Activated CD4-positive, alpha-beta memory T cell treated with anti-CD3 and anti-CD28 coated beads, Interleukin-2, amount 10 ng/mL, durations not matched to agents 7 days and 5 days (primary cell): ENCODE results near the gene SYP. TPM values are rescaled to one million over a fixed set of nuclear protein-coding genes. Genes with fewer than 3 reads are reported as not detected.

ENCODE experiments used
- CTCF ChIA-PET: fragments of 350-600 bp; sonication (Branson Sonifier 250); formaldehyde crosslinking; loops from one replicate; lab custom pipeline; 2021; ENCODE audit warnings: antibody characterized with exemption, inconsistent platforms; lab: Charles Lee
- POLR2A ChIA-PET: fragments of 350-600 bp; sonication (Branson Sonifier 250); formaldehyde crosslinking; loops from one replicate; lab custom pipeline; 2021; ENCODE audit warnings: antibody characterized with exemption; lab: Charles Lee
- DNase-seq: peaks from one replicate; pipeline ENCODE4 v3.0.0-alpha.2; 2020
- H3K27ac Mint-ChIP-seq: one replicate; pipeline ENCODE4 v1.8.0; 2021; ENCODE audit warnings: mild to moderate bottlenecking, mixed read lengths
- H3K27me3 Mint-ChIP-seq: one replicate; pipeline ENCODE4 v1.8.0; 2021; ENCODE audit warnings: mixed read lengths
- H3K36me3 Mint-ChIP-seq: one replicate; pipeline ENCODE4 v1.8.0; 2021; ENCODE audit warnings: low read depth, mixed read lengths
- H3K4me1 Mint-ChIP-seq: one replicate; pipeline ENCODE4 v1.8.0; 2021; ENCODE audit warnings: mixed read lengths
- H3K4me3 Mint-ChIP-seq: one replicate; pipeline ENCODE4 v1.8.0; 2021; ENCODE audit warnings: mild to moderate bottlenecking, mixed read lengths
- H3K9me3 Mint-ChIP-seq: one replicate; pipeline ENCODE4 v1.8.0; 2021; ENCODE audit warnings: mixed read lengths
- total RNA-seq, 2 experiments: library from RNA; stranded (reverse); gene quantifications; one replicate each; pipeline ENCODE4 v1.2.3, GENCODE V29; 2021

SYP gene
- total RNA-seq, 2 experiments from 2014 or later, result 1.1 to 1.2 TPM

DNA sequence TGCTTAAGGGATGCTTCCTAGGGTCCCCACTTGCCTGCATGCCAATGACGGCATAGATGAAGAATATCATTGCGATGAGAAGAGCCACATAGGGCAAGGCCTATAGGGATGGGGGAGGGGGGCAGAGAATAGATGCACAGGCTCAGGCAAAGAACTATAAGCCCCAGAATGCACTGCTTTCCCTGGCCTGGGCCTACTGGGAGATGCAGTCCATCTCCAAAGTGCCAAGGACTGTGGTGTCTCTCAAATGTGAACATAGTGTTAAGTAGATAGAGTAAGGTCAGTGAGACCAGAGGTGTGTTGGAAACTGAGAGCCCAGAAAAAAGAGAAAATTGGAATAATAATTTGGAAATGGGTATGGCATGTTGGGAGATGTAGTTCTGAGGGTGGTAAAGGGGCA lies 12.2 kb upstream of the SYP start:
- no peak for DNase-seq
- H3K4me3 Mint-ChIP-seq, result no peak overlapping the region
- H3K27ac Mint-ChIP-seq, result no peak overlapping the region
- no peaks in the 10 kb centered on the region for H3K36me3 Mint-ChIP-seq
- no peaks in the 10 kb centered on the region for H3K4me1 Mint-ChIP-seq
- no peaks in the 10 kb centered on the region for H3K9me3 Mint-ChIP-seq
- CTCF ChIA-PET, result no interaction called here
- POLR2A ChIA-PET, result no interaction called here
- peaks cover 2% of the 10 kb centered on the region for H3K27me3 Mint-ChIP-seq

DNA sequence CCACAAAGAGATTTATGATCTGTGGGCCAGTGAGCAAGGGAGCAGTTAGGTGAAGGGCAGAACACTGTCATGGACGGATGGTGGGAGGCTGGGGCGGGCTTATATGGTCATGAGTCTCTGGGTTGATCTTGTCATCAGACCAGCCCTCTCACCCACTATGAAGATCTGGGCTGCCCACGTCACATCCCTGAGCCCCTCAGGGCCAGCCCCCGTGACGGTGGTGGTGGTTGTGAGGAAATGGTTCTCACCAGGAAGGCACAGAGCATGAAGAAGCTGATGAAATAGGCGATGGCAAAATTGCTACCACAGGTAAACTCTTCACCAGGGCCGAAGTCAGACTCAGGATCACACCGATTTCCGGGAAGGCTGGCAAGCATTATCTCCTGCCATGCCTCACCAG lies 11.1 kb upstream of the SYP start:
- no peak for DNase-seq
- Mint-ChIP-seq H3K9me3 (no peaks in the 10 kb centered on the region), H3K4me3 (no peak overlapping the region), H3K4me1 (no peaks in the 10 kb centered on the region), H3K36me3 (no peaks in the 10 kb centered on the region), H3K27ac (no peak overlapping the region), H3K27me3 (peaks cover 2% of the 10 kb centered on the region)
- POLR2A ChIA-PET, result no interaction called here
- CTCF ChIA-PET, result no interaction called here

- no peak overlapping the region for H3K4me3 Mint-ChIP-seq
- H3K36me3 Mint-ChIP-seq, result no peaks in the 10 kb centered on the region
- ChIA-PET POLR2A (no interaction called here), CTCF (no interaction called here)
- no peaks in the 10 kb centered on the region for H3K9me3 Mint-ChIP-seq
- peaks cover 2% of the 10 kb centered on the region for H3K27me3 Mint-ChIP-seq
- H3K27ac Mint-ChIP-seq, result no peak overlapping the region
- H3K4me1 Mint-ChIP-seq, result no peaks in the 10 kb centered on the region
- no peak for DNase-seq
Observed at GRCh38 chrX:49210406-49210805, 10.4 kb upstream of the SYP start.

DNA sequence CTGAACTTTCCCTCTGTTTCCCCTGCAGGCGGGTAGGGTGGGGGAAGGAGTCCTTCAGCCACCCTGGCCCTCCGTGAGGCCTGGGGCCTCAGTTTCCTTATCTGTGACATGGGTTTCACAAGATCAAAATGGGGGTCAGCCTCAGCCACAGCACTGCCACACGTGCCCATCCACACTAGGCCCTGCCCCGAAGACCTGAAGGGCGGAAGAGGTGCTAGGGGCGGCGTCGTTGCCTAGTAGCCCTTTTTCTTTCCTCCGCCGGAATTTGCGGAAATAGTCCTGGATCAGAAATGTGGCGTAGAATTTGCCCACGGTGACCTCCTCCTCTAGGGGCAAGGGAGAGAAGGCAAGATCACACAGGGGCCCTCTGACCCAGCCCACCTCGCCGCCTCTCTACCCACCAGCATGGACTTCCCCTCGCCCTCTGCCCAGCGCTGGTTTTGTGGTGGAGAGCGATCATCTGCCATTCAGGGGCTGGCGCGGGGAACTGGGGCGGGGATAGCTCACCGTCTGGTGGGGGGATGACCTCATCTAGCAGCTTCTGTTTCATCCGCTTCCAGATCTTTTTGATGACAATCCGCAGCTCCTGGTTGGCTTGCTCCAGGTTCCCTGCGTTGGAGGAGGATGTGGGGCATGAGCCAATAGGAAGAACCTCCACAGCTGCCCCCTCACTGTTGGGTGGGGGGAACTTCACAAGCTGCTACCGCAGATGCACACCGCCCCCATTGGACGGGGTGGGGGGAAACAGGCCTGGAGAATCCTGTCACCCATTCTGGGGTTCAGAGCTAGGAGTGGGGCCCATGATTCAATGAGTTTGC lies 9.7 kb upstream of the SYP start:
- no peaks in the 10 kb centered on the region for H3K4me1 Mint-ChIP-seq
- no peak overlapping the region for H3K27ac Mint-ChIP-seq
- no peak overlapping the region for H3K4me3 Mint-ChIP-seq
- no peaks in the 10 kb centered on the region for H3K9me3 Mint-ChIP-seq
- ChIA-PET POLR2A (no interaction called here), CTCF (interaction anchor here (2.8 kb wide), 1 partner anchor 17 kb away, joined by 6 read pairs; no protein-coding TSS in a partner anchor)
- DNase-seq, result no peak
- H3K36me3 Mint-ChIP-seq, result no peaks in the 10 kb centered on the region
- H3K27me3 Mint-ChIP-seq, result peaks cover 2% of the 10 kb centered on the region

- ChIA-PET POLR2A (no interaction called here), CTCF (interaction anchor here (2.8 kb wide), 1 partner anchor 16 kb away, joined by 6 read pairs; no protein-coding TSS in a partner anchor)
- H3K4me1 Mint-ChIP-seq, result no peaks in the 10 kb centered on the region
- no peak overlapping the region for H3K27ac Mint-ChIP-seq
- no peaks in the 10 kb centered on the region for H3K9me3 Mint-ChIP-seq
- no peak for DNase-seq
- peaks cover 3% of the 10 kb centered on the region for H3K27me3 Mint-ChIP-seq
- H3K4me3 Mint-ChIP-seq, result no peak overlapping the region
- no peaks in the 10 kb centered on the region for H3K36me3 Mint-ChIP-seq
Observed at GRCh38 chrX:49208399-49208798, 8.4 kb upstream of the SYP start.

DNA sequence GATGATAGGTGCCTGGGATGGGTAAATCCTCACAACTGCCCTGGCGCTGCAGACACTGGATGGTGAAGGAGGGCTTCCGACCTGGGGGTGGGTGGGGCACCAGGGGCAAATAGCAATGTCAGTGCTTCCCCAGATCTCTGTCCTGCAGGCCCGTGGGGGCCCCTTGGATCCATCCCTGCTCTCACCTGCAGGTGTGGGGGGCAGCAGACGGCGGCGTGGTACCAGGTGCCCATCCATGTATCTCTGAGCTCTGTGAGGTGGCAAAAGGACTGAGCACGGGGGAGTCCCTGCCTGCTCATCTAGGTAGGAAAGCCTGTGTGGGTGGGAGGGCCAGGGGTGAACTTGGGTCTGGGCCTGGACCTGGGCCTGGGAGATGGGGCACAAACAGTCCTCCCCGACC lies 6.5 kb upstream of the SYP start:
- Mint-ChIP-seq H3K27me3 (peaks cover 3% of the 10 kb centered on the region), H3K9me3 (no peaks in the 10 kb centered on the region), H3K4me1 (peaks cover 2% of the 10 kb centered on the region), H3K27ac (no peak overlapping the region), H3K4me3 (no peak overlapping the region), H3K36me3 (no peaks in the 10 kb centered on the region)
- POLR2A ChIA-PET, result no interaction called here
- CTCF ChIA-PET, result no interaction called here
- no peak for DNase-seq

DNA sequence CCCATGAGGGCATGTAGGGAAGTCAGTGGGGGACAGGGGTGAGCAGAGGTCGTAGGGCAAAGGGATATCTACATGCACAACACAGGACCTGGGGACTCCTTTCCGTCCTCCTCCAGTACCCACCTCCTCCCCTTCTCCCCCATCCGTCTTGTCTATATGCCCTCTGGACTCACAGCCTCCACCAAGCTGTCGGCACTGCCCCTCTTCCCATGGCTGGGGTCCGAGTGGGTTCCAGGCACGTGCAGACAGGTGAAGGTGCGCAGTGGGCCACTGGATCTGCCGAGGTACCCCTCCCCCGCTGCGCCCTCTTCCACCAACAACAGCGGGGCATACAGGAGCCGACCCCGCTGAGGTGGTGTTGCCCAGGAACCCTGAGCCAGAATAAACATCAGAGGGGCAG lies 5.5 kb upstream of the SYP start:
- Mint-ChIP-seq H3K36me3 (no peaks in the 10 kb centered on the region), H3K9me3 (no peaks in the 10 kb centered on the region), H3K4me3 (no peak overlapping the region), H3K27ac (no peak overlapping the region), H3K27me3 (peaks cover 3% of the 10 kb centered on the region), H3K4me1 (peaks cover 6% of the 10 kb centered on the region)
- ChIA-PET POLR2A (no interaction called here), CTCF (no interaction called here)
- no peak for DNase-seq

- DNase-seq, result no peak
- no peak overlapping the region for H3K27ac Mint-ChIP-seq
- peaks cover 3% of the 10 kb centered on the region for H3K27me3 Mint-ChIP-seq
- CTCF ChIA-PET, result no interaction called here
- peaks cover 7% of the 10 kb centered on the region for H3K4me1 Mint-ChIP-seq
- H3K9me3 Mint-ChIP-seq, result no peaks in the 10 kb centered on the region
- H3K4me3 Mint-ChIP-seq, result no peak overlapping the region
- POLR2A ChIA-PET, result no interaction called here
- no peaks in the 10 kb centered on the region for H3K36me3 Mint-ChIP-seq
Observed at GRCh38 chrX:49204709-49205108, 4.7 kb upstream of the SYP start.

DNA sequence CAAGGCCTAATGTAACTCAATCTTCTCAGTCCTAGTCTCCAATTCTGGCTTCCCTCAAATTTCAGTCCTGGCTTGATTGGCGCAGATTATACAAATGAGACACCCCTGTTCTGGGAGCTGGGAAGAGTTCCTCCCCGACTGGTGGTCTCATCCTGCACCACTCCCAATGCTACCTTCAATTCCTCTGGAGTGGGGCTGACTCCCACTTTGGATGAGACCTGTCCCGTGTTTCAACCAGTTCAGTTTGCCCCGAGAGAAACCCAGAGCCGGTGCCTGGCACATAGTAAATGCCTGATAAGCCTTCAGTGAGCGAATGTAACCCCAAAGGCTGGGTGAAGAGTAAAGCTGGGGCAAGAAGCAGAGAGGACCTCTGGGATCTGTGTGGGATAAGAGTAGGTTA lies 4.0 kb upstream of the SYP start:
- H3K27ac Mint-ChIP-seq, result no peak overlapping the region
- no peaks in the 10 kb centered on the region for H3K36me3 Mint-ChIP-seq
- H3K4me1 Mint-ChIP-seq, result peaks cover 8% of the 10 kb centered on the region
- H3K27me3 Mint-ChIP-seq, result peaks cover 4% of the 10 kb centered on the region
- no peaks in the 10 kb centered on the region for H3K9me3 Mint-ChIP-seq
- no peak overlapping the region for H3K4me3 Mint-ChIP-seq
- POLR2A ChIA-PET, result no interaction called here
- DNase-seq, result no peak
- CTCF ChIA-PET, result no interaction called here

GRCh38 chrX:49203536-49203935 lies 3.5 kb upstream of the SYP start:
- no peaks in the 10 kb centered on the region for H3K9me3 Mint-ChIP-seq
- no peak overlapping the region for H3K4me3 Mint-ChIP-seq
- H3K4me1 Mint-ChIP-seq, result peaks cover 13% of the 10 kb centered on the region
- ChIA-PET POLR2A (no interaction called here), CTCF (no interaction called here)
- H3K36me3 Mint-ChIP-seq, result no peaks in the 10 kb centered on the region
- DNase-seq, result no peak
- no peak overlapping the region for H3K27ac Mint-ChIP-seq
- peaks cover 5% of the 10 kb centered on the region for H3K27me3 Mint-ChIP-seq

- ChIA-PET CTCF (interaction anchor here (1.1 kb wide), 1 partner anchor 10 kb away, joined by 3 read pairs; no protein-coding TSS in a partner anchor), POLR2A (no interaction called here)
- no peak overlapping the region for H3K4me3 Mint-ChIP-seq
Observed at GRCh38 chrX:49202022-49202421, 2.0 kb upstream of the SYP start.

DNA sequence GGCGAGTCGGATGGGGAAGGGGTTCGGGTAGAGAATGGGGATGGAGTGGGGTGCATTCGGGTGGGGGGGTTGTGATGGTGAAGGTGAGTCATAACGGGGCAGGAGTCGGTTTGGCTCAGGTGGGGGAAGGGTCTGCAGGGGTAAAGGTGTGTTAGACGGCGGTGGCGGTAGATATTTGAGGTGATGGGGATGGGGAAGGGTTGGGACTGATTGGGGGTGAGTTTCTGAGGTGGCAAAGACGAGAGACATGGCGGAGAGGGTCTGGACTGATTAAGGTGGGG lies 738 bp downstream of the SYP start:
- ChIA-PET POLR2A (no interaction called here), CTCF (no interaction called here)
- DNase-seq, result no peak
- Mint-ChIP-seq H3K27me3 (peaks cover 10% of the 10 kb centered on the region), H3K4me3 (peak overlapping the region; percentile 34), H3K36me3 (no peaks in the 10 kb centered on the region), H3K27ac (no peak overlapping the region), H3K9me3 (no peaks in the 10 kb centered on the region), H3K4me1 (peaks cover 20% of the 10 kb centered on the region)

More at GRCh38 chrX:49202022-49202421, 2.0 kb upstream of the SYP start:
- Mint-ChIP-seq H3K9me3 (no peaks in the 10 kb centered on the region), H3K36me3 (no peaks in the 10 kb centered on the region), H3K4me1 (peaks cover 20% of the 10 kb centered on the region), H3K27me3 (peaks cover 10% of the 10 kb centered on the region), H3K27ac (no peak overlapping the region)
- DNase-seq, result no peak

GRCh38 chrX:49198540-49199314 lies 1.3 kb downstream of the SYP start:
- no peak for DNase-seq
- Mint-ChIP-seq H3K4me1 (peaks cover 24% of the 10 kb centered on the region), H3K36me3 (no peaks in the 10 kb centered on the region), H3K4me3 (peak overlapping the region; percentile 34), H3K27ac (no peak overlapping the region), H3K27me3 (peaks cover 8% of the 10 kb centered on the region), H3K9me3 (no peaks in the 10 kb centered on the region)
- POLR2A ChIA-PET, result no interaction called here
- CTCF ChIA-PET, result no interaction called here
